Measurements from ENCODE around the gene SELENOW.
"Not testable (repeated sequence)": the region's sequence is repeated elsewhere in the genome, so short reads cannot be mapped to it uniquely, and the experiment has no call there.

The SELENOW gene

GRCh38 chr19:47778049-47778953 lies at the start of gene SELENOW:
Gene SELENOW, plus strand, starts transcription at chr19:47778703. Its CDS starts 83 bp downstream, at chr19:47778786.
- DNase-seq = no peak

GRCh38 chr19:47729468-47729798 lies 49.1 kb upstream of the SELENOW start:
- DNase-seq = peak; percentile 28

GRCh38 chr19:47729799-47730520 lies 48.5 kb upstream of the SELENOW start:
- DNase-seq = peak; percentile 79

- no peak for DNase-seq
Measured at GRCh38 chr19:47730521-47730889, 48.0 kb upstream of the SELENOW start.

- DNase-seq = no peak
Measured at GRCh38 chr19:47730910-47731309, 47.6 kb upstream of the SELENOW start.

GRCh38 chr19:47735131-47735530 lies 43.4 kb upstream of the SELENOW start:
- DNase-seq = no peak

GRCh38 chr19:47740866-47741519 lies 37.5 kb upstream of the SELENOW start:
- no peak for DNase-seq

- DNase-seq = no peak
Measured at GRCh38 chr19:47741544-47742140, 36.9 kb upstream of the SELENOW start.

- no peak for DNase-seq
Measured at GRCh38 chr19:47742634-47743033, 35.9 kb upstream of the SELENOW start.

- DNase-seq = peak; percentile 84
Measured at GRCh38 chr19:47745010-47745901, 33.2 kb upstream of the SELENOW start, which contains the start of gene NOP53. Gene NOP53, plus strand, starts transcription at chr19:47745546. Its CDS starts 14 bp downstream, at chr19:47745560.

GRCh38 chr19:47746129-47746528 lies 32.4 kb upstream of the SELENOW start:
- DNase-seq = not testable (repeated sequence)

- no peak for DNase-seq
Measured at GRCh38 chr19:47749326-47749725, 29.2 kb upstream of the SELENOW start.

GRCh38 chr19:47750752-47751151 lies 27.8 kb upstream of the SELENOW start:
- no peak for DNase-seq

- DNase-seq = no peak
Measured at GRCh38 chr19:47752440-47753211, 25.9 kb upstream of the SELENOW start.

- DNase-seq = no peak
Measured at GRCh38 chr19:47754206-47755064, 24.1 kb upstream of the SELENOW start.

GRCh38 chr19:47755065-47755761 lies 23.3 kb upstream of the SELENOW start:
- DNase-seq = no peak

- no peak for DNase-seq
Measured at GRCh38 chr19:47755762-47756626, 22.5 kb upstream of the SELENOW start.

GRCh38 chr19:47756627-47756929 lies 21.9 kb upstream of the SELENOW start:
- DNase-seq = no peak
